GM19468 (cell line): ENCODE results near the gene NBEA.

Experiments used
- ATAC-seq: cut with Tn5 transposase; IDR thresholded peaks from one replicate; pipeline ENCODE4 v1.9.1; 2021; ENCODE audit warnings: mild to moderate bottlenecking, moderate library complexity, moderate number of reproducible peaks; ENCODE audit not compliant: unreplicated experiment; ENCODE audit errors: extremely low read depth

Gene NBEA

DNA sequence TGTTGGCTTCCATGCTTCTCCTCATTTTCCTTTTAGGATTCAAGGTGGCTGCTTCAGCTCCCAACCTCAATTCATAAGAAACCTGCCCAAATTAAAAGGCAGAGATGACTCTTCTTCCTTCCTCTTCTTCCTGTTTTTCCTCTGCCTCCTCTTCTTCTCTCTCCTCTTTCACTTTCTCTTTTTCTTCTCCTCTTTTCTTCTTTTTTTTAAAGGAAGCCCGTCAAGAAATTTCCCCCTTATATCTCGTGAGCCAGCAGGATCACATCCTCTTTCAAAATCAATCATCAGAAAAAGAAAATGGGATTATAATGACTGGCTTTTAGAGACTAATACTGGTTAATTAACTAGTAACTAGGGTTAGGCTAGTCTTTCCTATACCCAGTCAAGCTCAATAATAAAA, 220.3 kb downstream of the NBEA start:
- no peak for ATAC-seq

DNA sequence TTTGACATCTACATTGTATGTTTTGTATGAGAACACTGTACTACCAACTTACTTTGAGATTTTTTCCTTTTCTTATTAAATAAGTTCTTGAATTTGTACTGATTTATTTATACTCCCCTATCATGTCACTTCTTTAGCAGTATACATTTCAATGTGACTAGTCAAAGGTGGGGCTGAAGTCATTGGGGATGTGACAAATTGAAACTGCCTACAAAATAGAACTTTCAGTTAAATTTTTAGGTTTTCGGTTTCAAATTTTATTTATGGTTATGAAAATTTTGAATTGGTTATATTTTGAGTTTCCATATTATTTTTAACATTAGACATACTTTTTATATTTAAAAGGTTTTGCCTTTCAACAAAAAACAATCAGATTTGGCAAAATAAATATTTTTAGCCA, 221.6 kb downstream of the NBEA start:
- ATAC-seq: no peak

DNA sequence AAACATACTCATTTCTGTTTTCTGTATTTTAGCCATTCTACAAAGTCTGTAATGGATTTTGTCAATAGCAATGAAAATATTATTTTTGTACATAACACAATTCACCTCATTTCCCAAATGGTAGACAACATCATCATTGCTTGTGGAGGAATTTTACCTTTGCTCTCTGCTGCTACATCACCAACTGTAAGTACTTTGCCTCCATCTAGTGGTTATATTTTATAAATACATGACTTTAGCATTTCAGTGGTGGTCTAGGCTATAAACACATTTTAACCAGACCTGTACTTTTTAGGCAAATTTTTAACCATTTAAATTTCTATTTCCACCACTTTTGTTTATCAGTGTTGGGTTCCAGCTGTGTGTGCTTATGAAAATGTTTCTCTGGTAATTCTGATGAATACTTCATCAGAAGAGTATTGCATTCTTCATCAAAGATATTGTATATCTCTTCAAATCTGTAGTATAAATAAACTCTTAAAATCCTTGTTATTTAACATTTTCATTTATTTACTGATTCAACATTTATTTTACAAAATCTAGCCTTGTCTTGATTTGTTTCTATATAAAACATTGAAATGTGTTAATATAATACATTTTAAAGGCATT, 222.4 kb downstream of the NBEA start:
- peak; percentile 69 for ATAC-seq

DNA sequence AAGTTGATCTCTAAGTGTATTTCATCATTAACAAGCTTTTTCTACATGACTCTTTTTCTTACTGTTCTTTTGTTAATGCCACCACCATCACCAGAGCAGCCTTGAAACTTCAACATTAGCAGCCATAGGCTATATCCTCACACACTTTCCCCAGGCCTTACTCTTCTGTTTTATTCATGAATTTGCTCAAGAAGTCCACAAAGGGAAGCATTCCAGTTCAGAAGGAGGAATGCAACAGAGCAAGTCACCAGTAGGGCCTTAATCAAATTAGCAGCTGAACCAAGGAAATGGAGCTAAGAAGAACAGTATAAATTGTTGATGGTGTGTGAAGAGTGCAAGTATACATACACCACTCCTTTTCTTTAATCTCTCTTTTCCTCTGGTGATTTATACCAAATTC, 223.1 kb downstream of the NBEA start:
- no peak for ATAC-seq

- ATAC-seq: no peak
Observed at GRCh38 chr13:35179494-35179893, 237.4 kb downstream of the NBEA start.

- ATAC-seq: no peak
Observed at GRCh38 chr13:35179920-35180663, 238.0 kb downstream of the NBEA start.

DNA sequence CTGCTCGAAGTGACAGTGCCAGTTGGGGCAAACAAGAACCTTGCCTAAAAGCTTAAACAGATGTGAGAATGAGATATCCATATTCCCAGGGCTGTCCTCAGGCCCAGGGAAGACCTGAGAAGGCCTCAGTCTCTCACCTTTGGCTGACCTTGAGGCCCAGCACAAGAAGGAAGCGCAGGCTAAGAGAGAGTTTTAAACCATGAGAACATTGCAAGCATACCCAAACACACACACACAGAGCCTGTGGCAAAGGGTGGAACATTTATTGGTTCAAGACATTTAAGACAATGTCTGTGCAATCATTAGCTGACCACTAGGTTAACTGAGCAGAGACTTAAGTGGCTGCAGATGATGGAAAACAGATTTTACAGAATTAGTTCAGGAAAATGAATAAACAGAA, 248.2 kb downstream of the NBEA start:
- ATAC-seq: no peak

GRCh38 chr13:35191883-35192282, 249.8 kb downstream of the NBEA start:
- ATAC-seq: no peak

- no peak for ATAC-seq
Observed at GRCh38 chr13:35198613-35199200, 256.6 kb downstream of the NBEA start.

DNA sequence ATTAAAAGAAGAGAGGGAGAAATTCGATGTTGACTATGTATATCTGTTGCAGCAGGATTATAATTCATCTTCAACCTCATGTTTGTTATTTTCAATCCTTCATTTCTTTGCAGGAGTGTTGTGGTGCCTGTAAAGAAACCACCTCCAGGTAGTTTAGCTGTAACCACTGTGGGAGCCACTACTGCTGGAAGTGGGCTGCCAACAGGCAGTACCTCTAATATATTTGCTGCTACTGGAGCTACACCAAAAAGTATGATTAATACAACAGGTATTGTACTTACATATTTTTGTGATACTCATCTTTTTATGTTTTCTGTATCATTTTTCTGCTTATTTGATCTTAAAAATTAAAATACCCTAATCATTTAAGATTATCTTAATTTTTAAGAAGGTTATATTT, 266.5 kb downstream of the NBEA start:
- no peak for ATAC-seq

DNA sequence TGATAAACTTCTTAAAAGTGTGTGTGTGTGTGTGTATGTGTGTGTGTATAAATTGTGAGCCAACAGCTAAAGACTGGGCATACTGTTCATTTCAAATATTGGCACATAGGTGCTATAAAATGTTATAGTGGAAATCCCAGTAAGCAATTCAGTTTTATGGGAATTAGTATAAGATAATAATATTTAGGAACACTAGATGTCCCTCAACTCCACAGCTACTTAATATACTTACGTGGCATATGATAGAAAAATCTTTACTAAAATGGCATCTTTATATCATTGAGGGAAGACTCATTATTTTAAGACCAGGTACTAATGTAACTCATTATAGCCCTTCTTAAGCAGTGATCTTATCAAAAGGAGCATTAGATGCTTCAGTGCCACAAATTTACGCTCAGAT, 268.2 kb downstream of the NBEA start:
- ATAC-seq: no peak

DNA sequence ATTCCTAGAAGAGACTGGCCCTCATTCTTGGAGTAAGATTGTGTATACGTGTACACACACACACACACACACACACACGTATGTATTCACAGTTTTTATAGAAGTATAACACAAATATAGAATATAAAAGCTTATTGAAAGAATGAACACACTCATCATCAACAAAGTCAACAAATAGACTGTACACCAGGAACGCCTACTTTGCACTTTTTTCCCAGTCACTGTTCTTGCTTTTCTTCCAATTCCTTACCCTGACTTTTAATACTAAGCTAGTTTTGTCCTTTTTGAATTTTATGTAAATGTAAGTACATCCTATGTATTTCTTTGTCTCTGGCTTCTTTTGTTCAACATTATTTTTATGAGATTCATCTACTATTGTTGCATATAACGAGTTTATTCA, 269.9 kb downstream of the NBEA start:
- ATAC-seq: no peak

- no peak for ATAC-seq
Observed at GRCh38 chr13:35213911-35214310, 271.8 kb downstream of the NBEA start.

- no peak for ATAC-seq
Observed at GRCh38 chr13:35216131-35216530, 274.1 kb downstream of the NBEA start.

GRCh38 chr13:35219021-35219420, 277.0 kb downstream of the NBEA start:
- ATAC-seq: no peak

- ATAC-seq: no peak
Observed at GRCh38 chr13:35225159-35225558, 283.1 kb downstream of the NBEA start.

GRCh38 chr13:35225582-35225981, 283.5 kb downstream of the NBEA start:
- no peak for ATAC-seq

DNA sequence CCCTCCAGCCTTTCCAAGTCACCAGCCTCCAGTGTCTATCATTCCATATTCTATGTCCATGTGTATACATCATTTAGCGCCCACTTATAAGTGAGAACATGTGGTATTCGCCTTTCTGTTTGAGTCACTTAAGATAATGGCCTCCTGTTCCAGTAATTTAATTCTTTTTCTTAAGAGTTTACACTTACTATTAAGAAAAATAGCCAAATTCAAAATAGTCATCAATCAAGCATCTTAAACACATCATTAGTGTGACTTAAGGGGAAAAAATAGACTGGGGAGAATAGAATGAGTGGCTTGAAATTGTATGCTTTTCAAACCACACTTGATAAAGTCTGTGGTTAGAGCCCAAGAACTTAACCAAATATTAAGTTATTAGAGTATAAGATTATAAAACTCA, 286.5 kb downstream of the NBEA start:
- no peak for ATAC-seq

GRCh38 chr13:35231426-35231825, 289.4 kb downstream of the NBEA start:
- ATAC-seq: no peak

DNA sequence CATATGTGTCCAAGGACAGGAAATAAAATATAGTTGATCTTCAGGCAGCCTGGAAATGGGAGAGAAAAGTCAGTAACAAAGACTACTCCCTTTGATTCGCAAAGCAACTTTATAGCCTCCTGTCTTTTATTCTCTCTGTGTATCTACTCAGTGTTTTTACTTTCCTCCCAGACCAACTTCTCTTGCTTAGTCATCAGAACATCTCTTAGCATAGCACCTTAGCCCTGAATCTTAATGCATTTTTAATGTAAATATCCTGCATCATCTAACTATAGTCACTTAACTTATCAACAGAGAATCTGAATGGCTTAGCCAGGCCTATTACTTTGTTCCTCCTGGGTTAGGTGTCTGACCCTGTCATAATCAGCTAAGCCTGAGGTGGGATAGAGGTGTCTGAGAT, 296.2 kb downstream of the NBEA start:
- ATAC-seq: no peak

DNA sequence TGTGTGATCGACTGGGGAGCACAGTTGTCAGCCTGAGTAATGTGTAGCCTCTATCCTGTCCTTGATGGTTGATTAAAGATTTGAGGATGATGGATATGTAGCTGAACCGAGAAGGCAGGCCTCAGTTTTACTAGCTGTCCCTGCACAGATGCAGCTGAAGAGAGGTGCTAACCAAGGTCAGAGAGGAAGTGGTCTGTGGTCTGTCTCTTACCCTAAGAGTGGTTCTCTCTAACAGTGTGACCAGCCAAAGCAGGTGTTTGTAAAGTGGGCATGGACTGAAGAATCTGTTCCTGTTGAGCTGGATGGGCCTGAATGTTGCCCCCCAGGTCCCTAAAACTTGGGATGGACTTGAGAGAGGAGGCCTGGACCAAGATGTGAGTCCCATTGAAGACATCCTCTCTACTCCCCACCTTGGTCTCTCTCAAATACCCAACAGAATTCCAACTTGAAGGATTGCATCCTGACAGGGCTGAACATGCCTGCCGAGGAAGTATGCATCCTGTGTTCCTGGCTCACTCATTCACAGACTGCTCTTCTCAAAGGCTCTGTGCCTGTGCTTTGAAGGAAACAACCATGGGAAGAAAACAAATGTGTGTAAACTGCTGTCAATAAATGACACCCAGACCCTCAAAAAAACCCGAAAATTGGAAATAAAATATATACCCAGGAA, 310.6 kb downstream of the NBEA start:
- peak; percentile 82 for ATAC-seq
